ENCODE measurements around the gene TOMM22.
"Not testable (repeated sequence)": the region's sequence is repeated elsewhere in the genome, so short reads cannot be mapped to it uniquely, and the experiment has no call there.

Gene TOMM22
- long read RNA-seq, donor 1, transcript TOMM22-201 (4 exons, 2,040 nt) = major isoform, 68 of 71 reads
- long read RNA-seq, donor 1, partial matches to known transcripts = 0 of 71 reads
- long read RNA-seq, donor 1, other reads (novel, unspliced or antisense) = 0 of 71 reads
- long read RNA-seq, donor 2, transcript TOMM22-201 (4 exons, 2,040 nt) = major isoform, 43 of 43 reads
- long read RNA-seq, donor 2, partial matches to known transcripts = 0 of 43 reads
- long read RNA-seq, donor 2, other reads (novel, unspliced or antisense) = 0 of 43 reads
- long read RNA-seq, donor 3, transcript TOMM22-201 (4 exons, 2,040 nt) = major isoform, 30 of 31 reads
- long read RNA-seq, donor 3, partial matches to known transcripts = 0 of 31 reads
- long read RNA-seq, donor 3, other reads (novel, unspliced or antisense) = 0 of 31 reads
- long read RNA-seq, donor 4, transcript TOMM22-201 (4 exons, 2,040 nt) = major isoform, 54 of 113 reads
- long read RNA-seq, donor 4, partial matches to known transcripts = 57 of 113 reads
- long read RNA-seq, donor 4, other reads (novel, unspliced or antisense) = 0 of 113 reads
- long read RNA-seq, donor 5, transcript TOMM22-201 (4 exons, 2,040 nt) = major isoform, 47 of 111 reads
- long read RNA-seq, donor 5, partial matches to known transcripts = 64 of 111 reads
- long read RNA-seq, donor 5, other reads (novel, unspliced or antisense) = 0 of 111 reads
- long read RNA-seq, donor 6, transcript TOMM22-201 (4 exons, 2,040 nt) = major isoform, 47 of 125 reads
- long read RNA-seq, donor 6, partial matches to known transcripts = 77 of 125 reads
- long read RNA-seq, donor 6, other reads (novel, unspliced or antisense) = 0 of 125 reads
- long read RNA-seq, donor 7, transcript TOMM22-201 (4 exons, 2,040 nt) = major isoform, 79 of 83 reads
- long read RNA-seq, donor 7, partial matches to known transcripts = 0 of 83 reads
- long read RNA-seq, donor 7, other reads (novel, unspliced or antisense) = 0 of 83 reads
- long read RNA-seq, donor 8, transcript TOMM22-201 (4 exons, 2,040 nt) = major isoform, 44 of 67 reads
- long read RNA-seq, donor 8, partial matches to known transcripts = 21 of 67 reads
- long read RNA-seq, donor 8, other reads (novel, unspliced or antisense) = 0 of 67 reads

GRCh38 chr22:38681582-38682335, at the start of gene TOMM22:
Gene TOMM22 (plus strand): TSS chr22:38681957. CDS start chr22:38681979, 22 bp downstream.
- DNase-seq = peak; percentile 85

DNA sequence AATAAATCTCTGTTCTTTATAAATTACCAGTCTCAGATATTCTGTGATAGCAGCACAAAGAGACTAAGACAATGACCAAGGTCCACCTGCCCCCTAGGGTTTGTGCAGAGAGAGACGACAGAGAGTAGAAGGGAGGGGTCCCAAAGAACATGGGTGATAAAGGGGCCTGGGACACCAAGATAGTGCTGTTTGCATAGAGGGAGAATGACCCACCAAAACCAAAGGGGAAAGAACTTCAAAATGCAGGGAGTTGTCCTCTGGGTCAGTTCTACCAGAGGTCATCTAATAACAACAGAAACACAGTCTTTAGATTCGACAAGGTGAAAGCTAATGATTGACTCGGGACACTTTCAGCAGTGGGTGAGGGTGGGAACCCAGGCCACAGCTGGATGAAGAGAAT, 49.2 kb upstream of the TOMM22 start:
- no peak for DNase-seq

GRCh38 chr22:38638216-38638615, 43.5 kb upstream of the TOMM22 start:
- DNase-seq = no peak

DNA sequence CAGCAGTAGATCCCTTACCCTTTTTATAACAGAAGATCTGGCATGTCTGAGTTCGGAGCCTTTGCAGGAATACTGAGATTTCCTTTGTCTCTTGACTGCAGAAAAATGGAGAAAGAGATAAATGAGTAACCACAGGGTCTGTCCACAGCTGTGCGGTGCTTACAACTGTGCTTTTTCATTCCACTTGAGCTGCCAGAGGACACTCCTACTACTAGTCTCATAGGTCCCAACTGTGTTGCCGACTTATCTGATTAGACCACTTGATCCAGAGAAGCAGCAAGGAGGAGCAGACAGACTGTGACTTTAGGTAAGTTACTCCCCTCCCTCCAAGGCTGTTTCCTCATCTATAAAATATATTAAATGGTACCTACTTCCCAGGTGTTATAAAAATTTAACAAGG, 43.0 kb upstream of the TOMM22 start:
- DNase-seq = no peak

- DNase-seq = no peak
Observed at GRCh38 chr22:38641476-38642040, 40.2 kb upstream of the TOMM22 start.

DNA sequence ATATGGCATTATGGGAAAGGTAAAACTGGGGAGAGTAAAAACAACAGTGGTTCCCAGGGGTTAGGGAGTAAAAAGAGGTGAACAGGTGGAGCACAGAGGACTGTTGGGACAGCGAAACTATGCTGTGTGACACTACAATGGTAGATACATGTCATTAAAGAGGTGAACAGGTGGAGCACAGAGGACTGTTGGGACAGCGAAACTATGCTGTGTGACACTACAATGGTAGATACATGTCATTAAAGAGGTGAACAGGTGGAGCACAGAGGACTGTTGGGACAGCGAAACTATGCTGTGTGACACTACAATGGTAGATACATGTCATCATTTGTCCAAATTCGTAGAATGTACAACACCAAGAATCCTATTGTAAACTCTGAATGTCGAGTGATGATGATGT, 37.5 kb upstream of the TOMM22 start:
- not testable (repeated sequence) for DNase-seq

- DNase-seq = no peak
Observed at GRCh38 chr22:38645430-38645829, 36.3 kb upstream of the TOMM22 start.

GRCh38 chr22:38649841-38650522, 31.8 kb upstream of the TOMM22 start:
- DNase-seq = no peak

- no peak for DNase-seq
Observed at GRCh38 chr22:38652859-38653258, 28.9 kb upstream of the TOMM22 start.

DNA sequence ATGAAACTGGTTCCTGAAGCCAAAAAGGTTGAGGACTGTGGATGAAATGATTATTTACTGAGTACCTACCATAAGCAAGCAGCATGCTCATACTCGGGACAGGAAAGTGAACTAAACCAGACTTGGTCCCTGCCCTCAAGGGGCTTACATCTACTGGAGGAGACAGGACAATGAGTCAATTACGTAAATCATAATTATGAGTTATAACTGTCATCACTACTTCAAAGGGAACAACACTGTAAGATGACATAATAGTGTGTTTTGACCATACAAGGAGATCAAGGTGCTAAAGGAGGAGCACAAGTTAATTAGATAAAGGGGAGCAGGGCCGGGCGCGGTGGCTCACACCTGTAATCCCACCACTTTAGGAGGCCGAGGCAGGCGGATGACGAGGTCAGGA, 28.0 kb upstream of the TOMM22 start:
- no peak for DNase-seq

DNA sequence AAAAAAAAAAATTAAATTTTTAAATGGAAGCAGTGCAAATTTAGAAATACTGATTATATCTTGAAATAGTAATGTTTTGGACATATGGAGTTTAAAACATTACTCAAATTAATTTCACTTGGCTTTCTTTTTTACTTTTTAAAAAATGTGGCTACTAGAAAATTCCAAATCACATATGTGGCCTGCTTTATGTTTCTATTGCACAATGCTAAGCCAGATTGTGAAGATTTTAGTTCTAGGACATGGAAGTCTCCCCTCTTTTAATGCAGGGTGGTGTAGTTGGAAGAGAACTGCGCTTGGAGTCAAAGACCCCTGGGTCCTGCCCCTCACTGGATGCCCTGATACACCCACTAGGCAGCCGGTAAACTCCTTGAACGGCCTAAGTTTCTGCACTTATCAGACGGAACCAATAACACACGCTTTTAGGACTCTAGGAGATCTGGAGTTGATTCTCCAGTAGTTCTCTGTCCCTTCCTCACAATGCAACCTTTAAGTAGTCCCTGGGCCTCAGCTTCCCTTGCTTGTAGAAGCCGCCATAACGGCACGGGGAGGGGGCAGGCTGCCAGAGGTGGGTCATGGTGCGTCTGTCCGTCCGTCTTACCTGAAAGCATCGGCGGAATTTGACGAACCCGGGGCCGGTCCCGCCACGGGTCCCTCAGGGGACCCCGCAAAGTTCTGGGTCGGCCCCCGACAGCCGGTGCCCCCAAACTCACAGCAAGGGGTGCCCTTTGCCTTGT, 26.1 kb upstream of the TOMM22 start:
- no peak for DNase-seq

- DNase-seq = peak; percentile 99
Observed at GRCh38 chr22:38656256-38657044, 25.3 kb upstream of the TOMM22 start, which contains the start of the genes CBY1 and FAM227A. Gene CBY1 (plus strand): TSS chr22:38656638. CDS start chr22:38668055, 11,417 bp downstream. Gene FAM227A (minus strand): TSS chr22:38656392. CDS start chr22:38650168, 6,224 bp downstream.

- DNase-seq = no peak
Observed at GRCh38 chr22:38657045-38657909, 24.5 kb upstream of the TOMM22 start.

- no peak for DNase-seq
Observed at GRCh38 chr22:38674888-38675287, 6.9 kb upstream of the TOMM22 start.

DNA sequence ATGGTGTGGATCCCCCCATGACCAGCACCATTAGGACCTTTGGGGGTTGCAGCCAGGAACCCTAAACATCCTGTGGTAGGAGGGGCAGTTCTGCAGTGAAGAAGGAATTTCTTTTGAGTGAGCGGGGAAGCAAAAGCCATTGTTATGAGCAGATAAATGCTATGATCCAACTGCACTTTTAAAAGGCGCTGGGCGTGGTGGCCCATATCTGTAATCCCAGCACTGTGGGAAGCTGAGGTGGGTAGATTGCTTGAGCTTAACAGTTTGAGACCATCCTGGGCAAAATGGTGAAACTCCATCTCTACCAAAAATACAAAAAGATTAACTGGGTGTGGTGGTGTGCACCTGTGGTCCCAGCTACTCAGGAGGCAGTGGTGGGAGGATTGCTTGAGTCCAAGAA, 5.9 kb upstream of the TOMM22 start:
- no peak for DNase-seq

DNA sequence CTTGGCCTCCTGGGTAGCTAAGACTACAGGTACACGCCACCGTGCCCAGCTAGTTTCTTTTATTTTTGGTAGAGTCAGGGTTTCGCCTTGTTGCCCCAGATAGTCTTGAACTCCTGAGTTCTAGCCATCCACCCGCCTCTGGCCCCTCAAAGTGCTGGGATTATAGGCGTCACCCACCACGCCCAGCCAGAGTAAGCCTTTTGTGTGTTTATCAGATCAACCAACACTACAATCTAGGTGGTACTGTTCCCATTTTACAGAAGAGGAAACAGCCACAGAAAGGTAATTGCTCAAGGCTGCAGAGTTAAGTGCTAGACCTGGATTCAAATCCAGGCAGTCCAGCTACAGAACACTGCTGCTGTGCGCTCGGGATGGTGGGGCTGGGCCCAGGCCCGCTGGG, 3.1 kb downstream of the TOMM22 start:
- DNase-seq = no peak

DNA sequence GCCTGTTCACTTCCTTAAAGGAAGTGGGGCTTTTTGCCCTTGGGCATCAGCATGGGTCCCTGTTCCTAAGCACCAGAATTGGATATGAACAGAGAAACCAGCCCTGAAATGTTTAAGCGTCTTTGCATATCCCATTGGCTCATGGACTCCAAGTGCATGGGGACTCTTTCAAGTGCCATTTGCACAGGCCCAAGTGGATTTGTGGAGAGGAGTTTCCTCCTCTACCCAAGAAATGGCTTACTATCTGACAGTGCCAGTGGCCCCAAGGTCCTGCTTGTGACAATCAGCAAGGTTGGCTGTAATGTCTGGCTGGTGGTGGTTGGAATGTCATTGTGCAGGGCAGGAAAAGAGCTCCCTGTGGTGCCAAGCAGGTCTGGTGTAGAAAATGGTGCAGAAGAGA, 4.0 kb downstream of the TOMM22 start:
- DNase-seq = no peak

GRCh38 chr22:38689651-38690050, 7.9 kb downstream of the TOMM22 start:
- DNase-seq = no peak
